GM10266 (cell line): ENCODE results near the gene IRX2.

Source experiments
- DNase-seq: peaks from one replicate; pipeline ENCODE4 v3.0.0; 2012; ENCODE audit errors: extremely low spot score
- TF ChIP-seq, protein P1 (sequence below): IDR thresholded peaks from 2 replicates; pipeline ENCODE4 v1.5.1; 2012; ENCODE audit warnings: mild to moderate bottlenecking, low read depth; ENCODE audit not compliant: control insufficient read depth, insufficient read depth; ENCODE audit errors: missing control alignments

Gene IRX2

DNA sequence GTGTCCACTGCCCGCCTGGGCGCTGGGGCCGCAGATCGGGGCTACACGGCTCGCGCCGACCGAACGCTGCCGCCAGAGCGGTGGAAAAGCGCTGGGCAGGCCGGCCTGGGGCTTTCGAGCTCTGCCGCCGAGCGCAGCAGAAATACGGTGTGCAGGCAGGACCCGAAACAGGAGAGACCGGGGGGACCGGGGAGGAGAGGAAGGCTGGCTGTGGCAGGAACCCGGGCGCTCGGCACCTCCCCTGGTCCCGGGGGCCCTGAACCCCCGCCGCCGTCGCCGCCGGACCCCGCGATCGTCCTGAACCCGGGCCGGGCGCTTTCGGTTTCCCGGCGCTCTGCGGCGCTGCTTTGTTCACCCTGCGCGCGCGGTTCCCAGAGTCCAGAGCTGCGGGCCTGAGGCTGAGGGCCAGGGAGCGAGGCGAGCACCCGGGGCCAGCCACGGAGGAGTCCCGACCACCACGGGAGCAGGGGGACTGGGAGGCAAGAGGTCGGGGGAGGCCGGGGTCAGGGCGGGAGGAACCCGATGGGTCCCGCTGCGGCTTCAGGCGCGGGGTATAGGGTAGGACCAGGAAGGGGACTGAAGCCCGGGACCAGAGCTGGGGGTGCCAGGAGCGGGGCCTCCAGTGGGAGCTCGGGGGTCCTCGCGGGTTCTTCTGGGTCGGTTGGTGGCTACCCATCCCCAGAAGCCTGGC, 12.0 kb downstream of the IRX2 start:
- TF ChIP-seq, protein P1, sequence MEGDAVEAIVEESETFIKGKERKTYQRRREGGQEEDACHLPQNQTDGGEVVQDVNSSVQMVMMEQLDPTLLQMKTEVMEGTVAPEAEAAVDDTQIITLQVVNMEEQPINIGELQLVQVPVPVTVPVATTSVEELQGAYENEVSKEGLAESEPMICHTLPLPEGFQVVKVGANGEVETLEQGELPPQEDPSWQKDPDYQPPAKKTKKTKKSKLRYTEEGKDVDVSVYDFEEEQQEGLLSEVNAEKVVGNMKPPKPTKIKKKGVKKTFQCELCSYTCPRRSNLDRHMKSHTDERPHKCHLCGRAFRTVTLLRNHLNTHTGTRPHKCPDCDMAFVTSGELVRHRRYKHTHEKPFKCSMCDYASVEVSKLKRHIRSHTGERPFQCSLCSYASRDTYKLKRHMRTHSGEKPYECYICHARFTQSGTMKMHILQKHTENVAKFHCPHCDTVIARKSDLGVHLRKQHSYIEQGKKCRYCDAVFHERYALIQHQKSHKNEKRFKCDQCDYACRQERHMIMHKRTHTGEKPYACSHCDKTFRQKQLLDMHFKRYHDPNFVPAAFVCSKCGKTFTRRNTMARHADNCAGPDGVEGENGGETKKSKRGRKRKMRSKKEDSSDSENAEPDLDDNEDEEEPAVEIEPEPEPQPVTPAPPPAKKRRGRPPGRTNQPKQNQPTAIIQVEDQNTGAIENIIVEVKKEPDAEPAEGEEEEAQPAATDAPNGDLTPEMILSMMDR, result no peak
- DNase-seq, result no peak

DNA sequence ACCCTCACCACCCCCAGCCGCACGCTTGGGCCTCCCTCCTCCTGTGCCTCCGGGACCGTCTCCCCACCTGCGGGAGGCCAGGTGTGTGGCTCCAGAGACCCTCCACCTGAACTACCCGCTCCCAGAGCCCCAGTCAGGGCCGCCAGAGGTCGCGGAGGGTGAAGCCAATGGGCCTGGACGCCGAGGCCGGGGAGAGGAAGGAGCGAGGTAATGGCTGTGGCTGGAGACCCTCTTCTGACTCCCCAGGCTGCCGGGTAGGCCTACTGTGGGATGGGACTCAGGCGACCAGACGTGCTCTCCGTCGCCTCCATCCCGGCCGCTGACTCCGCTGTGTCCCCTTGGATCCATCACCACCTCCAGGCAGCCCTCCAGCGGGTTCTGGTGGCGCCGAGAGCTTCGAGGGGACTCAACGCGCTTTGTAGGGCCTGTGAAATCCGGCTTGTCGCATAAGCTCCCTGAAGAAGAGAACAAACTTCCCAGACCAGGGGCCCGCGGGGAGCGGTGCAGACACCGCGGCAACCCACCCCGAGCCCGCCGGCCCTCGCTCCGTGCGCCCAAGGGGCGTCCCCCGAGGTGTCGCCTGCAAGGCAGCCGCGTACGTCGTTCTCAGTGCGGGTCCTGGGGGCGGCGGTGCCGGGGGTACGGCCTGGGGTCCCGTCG, 12.6 kb downstream of the IRX2 start:
- no peak for DNase-seq
- TF ChIP-seq, protein P1, result no peak

DNA sequence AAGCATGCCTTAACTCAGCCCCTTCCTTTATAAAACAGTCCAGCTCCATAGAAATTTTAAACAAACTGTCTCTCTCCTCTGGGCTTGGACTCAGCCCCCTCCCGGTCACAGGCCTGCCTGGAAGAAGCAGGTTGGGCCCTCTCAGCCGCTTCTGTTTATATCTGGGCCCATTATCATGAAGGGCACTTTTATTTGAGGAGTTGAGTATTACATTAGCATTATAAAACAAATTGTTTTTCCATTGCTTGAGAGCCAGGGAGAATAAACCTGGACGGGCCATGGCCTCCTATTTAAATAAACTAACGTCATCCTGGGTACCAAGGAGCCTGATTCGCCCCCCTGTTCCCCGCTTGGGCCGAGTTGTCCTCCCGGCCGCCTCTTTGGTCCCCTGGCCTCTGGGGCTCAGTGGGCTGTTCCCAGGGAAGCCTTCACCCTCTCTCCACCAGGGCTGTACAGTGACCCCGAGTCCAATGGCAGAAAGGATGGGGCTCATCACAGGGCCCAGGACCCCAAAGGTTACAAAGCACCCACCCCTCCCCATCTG, 13.2 kb downstream of the IRX2 start:
- DNase-seq, result no peak
- TF ChIP-seq, protein P1, result no peak

DNA sequence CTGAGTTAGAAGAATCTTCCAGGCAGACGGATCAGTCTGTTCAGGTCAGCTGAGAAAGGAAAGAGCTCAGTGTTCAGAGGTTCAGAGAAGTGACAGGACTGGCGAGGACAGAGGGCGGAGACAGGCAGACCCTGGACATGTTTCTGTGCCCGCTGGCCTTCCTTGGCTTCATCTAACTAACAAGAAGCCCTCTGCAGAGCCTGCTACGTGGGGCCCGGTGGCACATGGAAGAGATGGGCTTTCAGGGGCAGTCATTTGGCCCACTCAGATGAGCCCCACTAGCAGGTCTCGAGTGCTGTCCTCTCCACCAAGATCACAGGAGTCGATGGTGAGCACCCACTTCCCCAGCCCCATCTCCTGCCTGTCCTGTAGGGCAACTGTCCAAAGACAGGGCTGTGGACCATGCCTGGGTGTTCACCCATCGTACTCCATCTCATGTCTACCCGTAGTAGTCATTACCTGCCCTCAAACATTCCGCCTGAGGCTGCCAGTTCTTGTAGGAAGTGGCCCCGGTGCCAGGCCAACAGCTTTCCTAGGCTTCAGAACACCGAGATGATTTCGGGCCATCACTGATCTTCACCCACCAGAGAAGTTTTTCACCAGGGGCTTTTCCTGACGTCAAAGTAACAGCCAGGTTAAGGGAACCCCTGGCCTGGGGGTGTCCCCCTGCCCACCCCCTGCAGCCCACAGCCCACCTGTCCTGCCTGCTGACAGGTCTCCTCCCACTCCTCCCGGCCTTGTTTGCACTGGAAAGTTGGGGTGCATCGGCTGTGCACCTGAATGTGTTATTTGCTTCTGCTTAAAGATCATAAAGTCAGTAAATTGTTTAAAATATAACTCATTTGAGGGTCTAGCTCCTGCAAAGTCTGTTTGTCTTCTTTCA, 14.0 kb downstream of the IRX2 start:
- TF ChIP-seq, protein P1, result no peak
- no peak for DNase-seq

DNA sequence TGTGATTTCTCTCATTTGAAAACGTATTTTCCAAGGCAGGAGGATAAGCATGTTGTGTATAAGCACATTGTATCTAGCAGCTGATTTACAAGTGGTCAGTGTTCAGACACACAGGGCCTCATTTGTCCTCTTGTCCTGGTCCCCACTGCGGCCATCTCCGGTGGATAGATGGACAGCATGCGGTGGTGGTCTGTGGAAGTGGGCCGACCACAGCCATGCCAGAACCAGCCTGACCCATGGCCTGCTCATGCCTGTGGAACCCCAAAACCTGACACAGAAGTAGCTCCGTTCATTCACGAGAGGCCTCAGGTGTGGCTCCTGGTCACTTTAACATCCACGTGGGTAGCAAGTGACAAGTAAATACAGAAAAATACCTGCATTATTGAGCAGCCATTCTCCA, 14.6 kb downstream of the IRX2 start:
- TF ChIP-seq, protein P1, result no peak
- DNase-seq, result no peak

DNA sequence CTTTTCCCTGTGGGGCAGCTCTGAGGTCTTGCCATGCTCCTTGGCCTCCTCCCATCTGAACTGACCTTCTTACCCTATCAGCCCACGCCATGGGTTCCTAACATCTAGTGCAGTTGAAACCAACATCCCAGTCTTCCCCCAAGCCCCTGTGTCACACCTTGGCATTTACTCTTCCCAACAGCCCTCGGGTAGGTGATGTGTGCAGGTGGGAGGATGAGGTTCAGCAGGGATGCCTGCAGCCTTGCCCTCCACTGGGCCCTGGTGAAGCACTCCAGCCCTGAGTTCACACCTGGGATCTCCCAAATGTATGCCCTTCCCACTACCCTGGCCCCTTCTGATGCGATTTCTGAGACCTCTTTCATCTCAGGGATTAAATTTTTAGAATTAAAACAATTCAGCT, 15.5 kb downstream of the IRX2 start:
- TF ChIP-seq, protein P1, result no peak
- no peak for DNase-seq

DNA sequence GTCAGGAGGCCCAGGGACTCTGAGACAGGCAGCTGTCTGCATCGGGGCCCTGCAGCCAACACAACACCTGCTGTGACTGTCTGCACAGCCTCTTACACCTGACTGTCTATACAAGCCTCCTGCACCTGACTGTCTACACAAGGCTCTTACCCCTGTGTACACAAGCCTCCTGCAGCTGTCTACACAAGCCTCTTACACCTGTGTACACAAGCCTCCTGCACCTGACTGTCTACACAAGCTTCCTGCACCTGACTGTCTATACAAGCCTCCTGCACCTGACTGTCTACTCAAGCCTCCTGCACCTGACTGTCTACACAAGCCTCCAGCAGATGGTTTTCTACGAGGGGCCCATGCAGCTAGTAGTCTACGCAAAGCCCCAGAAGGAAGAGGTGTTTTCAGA, 18.6 kb downstream of the IRX2 start:
- TF ChIP-seq, protein P1, result no peak
- no peak for DNase-seq
